Uterus (tissue), 2 donors: ENCODE results near the gene NCAM2.

Experiments
- CTCF ChIP-seq, 4 experiments: fragments of 200-600 bp in 2 of 4; fragments of 450-650 bp in 2 of 4; sonication (generic) in 2 of 4; IDR thresholded peaks; one replicate each; pipeline ENCODE4 v1.5.1; 2016 to 2019; ENCODE audit warnings: antibody characterized with exemption in 4 of 4, mild to moderate bottlenecking in 2 of 4, moderate library complexity in 1 of 4
- POLR2A ChIP-seq, 2 donors: fragments of 450-650 bp; IDR thresholded peaks; one replicate each; pipeline ENCODE4 v1.6.1; 2016; ENCODE audit warnings: antibody characterized with exemption in 2 of 2, mild to moderate bottlenecking in 1 of 2, moderate library complexity in 1 of 2

GRCh38 chr21:21396424-21396823, 398.2 kb downstream of the NCAM2 start:
- no peak for TF ChIP-seq CTCF (IDR thresholded peaks at IDR 0.05)
- no peak for TF ChIP-seq POLR2A (IDR thresholded peaks at IDR 0.05)
